HCT116 (cell line): ENCODE measurements around the gene MED23. TPM values are rescaled to one million over a fixed set of nuclear protein-coding genes. Genes with fewer than 3 reads are reported as not detected.

Experiments
- ATAC-seq: fragments of 200-7000 bp; cut with Tn5 transposase; 2 replicates; pipeline ENCODE4 v1.9.1; 2020; ENCODE audit warnings: mild to moderate bottlenecking, moderate library complexity
- BruUV-seq: library from RNA; stranded (reverse); fragments of 400-500 nt; replicated peaks from 2 replicates; lab custom pipeline; 2021; lab: Mats Ljungman, UMichigan
- CTCF ChIA-PET: fragments of 300-600 bp; sonication (Branson Sonifier 250); formaldehyde crosslinking; loops from one replicate; lab custom pipeline; 2021; ENCODE audit warnings: antibody characterized with exemption; lab: Charles Lee
- POLR2A ChIA-PET: fragments of 300-600, 350-600 bp; sonication (Branson Sonifier 250); formaldehyde crosslinking; loops from one replicate; lab custom pipeline; 2021; ENCODE audit warnings: antibody characterized with exemption; lab: Charles Lee
- RAD21 ChIA-PET, 2 experiments: fragments of 300-600 bp; sonication (Branson Sonifier 250); formaldehyde crosslinking; loops; one replicate each; lab custom pipeline; 2023; ENCODE audit warnings: low total read pairs in 2 of 2; ENCODE audit not compliant: uncharacterized antibody in 2 of 2, unreplicated experiment in 2 of 2, low non-redundant PET in 1 of 2; lab: Charles Lee
- DNase-seq: peaks from one replicate; pipeline ENCODE4 v3.0.0-alpha.2; 2010; ENCODE audit warnings: low read depth, low spot score
- H2AFZ ChIP-seq: fragments of 200-600 bp; shearing (Covaris generic), sonication (generic); 2 replicates; pipeline ENCODE4 v1.6.1; 2017; ENCODE audit warnings: low read depth, mixed run types, mixed read lengths, antibody characterized with exemption, low read length; ENCODE audit not compliant: poor library complexity, severe bottlenecking
- H3K27ac ChIP-seq: 2 replicates; pipeline ENCODE4 v1.5.1; 2012; ENCODE audit warnings: low read depth, low read length
- H3K27me3 ChIP-seq: fragments of 200-600 bp; sonication (generic); 2 replicates; pipeline ENCODE4 v1.6.1; 2016; ENCODE audit warnings: mixed run types, low read length, mixed read lengths; ENCODE audit not compliant: insufficient read depth
- H3K36me3 ChIP-seq, 2 experiments: fragments of 200-500 bp in 1 of 2; fragments of 200-600 bp in 1 of 2; sonication (Bioruptor generic) in 1 of 2; sonication (generic) in 1 of 2; 2 replicates each; pipeline versions ENCODE4 v1.5.1 to v1.6.1; 2014 to 2016; ENCODE audit warnings: low read length in 2 of 2, inconsistent platforms in 1 of 2, mixed read lengths in 1 of 2, mixed run types in 1 of 2; ENCODE audit not compliant: insufficient read depth in 2 of 2, control insufficient read depth in 1 of 2
- H3K4me1 ChIP-seq, 2 experiments: fragments of 200-600 bp in 1 of 2; sonication (generic) in 1 of 2; 2 replicates each; pipeline versions ENCODE4 v1.5.1 to v1.6.1; 2012 to 2017; ENCODE audit warnings: low read length in 2 of 2, inconsistent platforms in 1 of 2, mild to moderate bottlenecking in 1 of 2, mixed read lengths in 1 of 2, mixed run types in 1 of 2, moderate library complexity in 1 of 2; ENCODE audit not compliant: insufficient read depth in 2 of 2, control insufficient read depth in 1 of 2
- H3K4me2 ChIP-seq: fragments of 200-600 bp; sonication (generic); 2 replicates; pipeline ENCODE4 v1.6.1; 2017; ENCODE audit warnings: mixed run types, low read length, mixed read lengths
- H3K4me3 ChIP-seq, 2 experiments: fragments of 200-600 bp in 1 of 2; sonication (generic) in 1 of 2; replicated peaks in 1 of 2; 2 replicates each; pipeline ENCODE4 v1.5.1; 2011 to 2016; ENCODE audit warnings: low read length in 2 of 2, control low read depth in 1 of 2, low read depth in 1 of 2, mild to moderate bottlenecking in 1 of 2, mixed read lengths in 1 of 2, mixed run types in 1 of 2
- H3K79me2 ChIP-seq: fragments of 200-600 bp; sonication (generic); 2 replicates; pipeline ENCODE4 v1.6.1; 2017; ENCODE audit warnings: mild to moderate bottlenecking, mixed run types, low read length, moderate library complexity, mixed read lengths; ENCODE audit not compliant: insufficient read depth
- H3K9ac ChIP-seq: fragments of 200-600 bp; sonication (generic); 2 replicates; pipeline ENCODE4 v1.6.1; 2016; ENCODE audit warnings: low read length, mixed read lengths
- H3K9me2 ChIP-seq: fragments of 200-600 bp; sonication (generic), shearing (Covaris generic); 2 replicates; pipeline ENCODE4 v1.6.1; 2017; ENCODE audit warnings: mixed run types, mild to moderate bottlenecking, moderate library complexity; ENCODE audit not compliant: insufficient read depth
- H3K9me3 ChIP-seq, 2 experiments: fragments of 200-500 bp in 1 of 2; fragments of 200-600 bp in 1 of 2; sonication (Bioruptor generic) in 1 of 2; sonication (generic) in 1 of 2; 2 replicates each; pipeline ENCODE4 v1.6.1; 2014 to 2017; ENCODE audit warnings: low read length in 2 of 2, mixed read lengths in 2 of 2, inconsistent platforms in 1 of 2, low read depth in 1 of 2, mild to moderate bottlenecking in 1 of 2, mixed run types in 1 of 2, moderate library complexity in 1 of 2; ENCODE audit not compliant: control insufficient read depth in 1 of 2, insufficient read depth in 1 of 2
- H4K20me1 ChIP-seq: fragments of 200-600 bp; sonication (generic), shearing (Covaris generic); 2 replicates; pipeline ENCODE4 v1.6.1; 2017; ENCODE audit warnings: mixed run types, mild to moderate bottlenecking, moderate library complexity; ENCODE audit not compliant: insufficient read depth
- EGR1 ChIP-seq: IDR thresholded peaks from 2 replicates; pipeline ENCODE4 v1.6.1; 2012; ENCODE audit warnings: low read depth
- ELF1 ChIP-seq: IDR thresholded peaks from 2 replicates; pipeline ENCODE4 v1.6.1; 2012; ENCODE audit warnings: low read depth, borderline replicate concordance
- JUND ChIP-seq: IDR thresholded peaks from 2 replicates; pipeline ENCODE4 v1.6.1; 2012
- POLR2AphosphoS5 ChIP-seq: IDR thresholded peaks from 2 replicates; pipeline ENCODE4 v1.6.1; 2011; ENCODE audit warnings: mild to moderate bottlenecking, low read depth, low read length, moderate library complexity
- RAD21 ChIP-seq: IDR thresholded peaks from 2 replicates; pipeline ENCODE4 v1.6.1; 2012; ENCODE audit warnings: low read depth, mild to moderate bottlenecking
- SP1 ChIP-seq: IDR thresholded peaks from 2 replicates; pipeline ENCODE4 v1.6.1; 2012; ENCODE audit warnings: low read depth
- SRF ChIP-seq: IDR thresholded peaks from 2 replicates; pipeline ENCODE4 v1.6.1; 2012; ENCODE audit warnings: low read depth
- TCF7L2 ChIP-seq: IDR thresholded peaks from 2 replicates; pipeline ENCODE4 v1.7.0; 2011; ENCODE audit warnings: borderline replicate concordance, inconsistent platforms; ENCODE audit not compliant: insufficient read depth, insufficient read length; ENCODE audit errors: extremely low read depth
- YY1 ChIP-seq: IDR thresholded peaks from 2 replicates; pipeline ENCODE4 v1.6.1; 2011; ENCODE audit warnings: low read length, low read depth, moderate library complexity, mild to moderate bottlenecking; ENCODE audit not compliant: insufficient replicate concordance; ENCODE audit errors: extremely low read depth
- ZFX ChIP-seq: fragments of 450-650 bp; IDR thresholded peaks from 2 replicates; pipeline ENCODE4 v1.6.1; 2017
- intact Hi-C: fragments of 100-400 bp; cut with micrococcal nuclease; formaldehyde crosslinking; loops from 2 replicates; pipeline ENCODE4 v1.10.0; 2022
- total RNA-seq: library from RNA; stranded (reverse); gene quantifications from one replicate; pipeline ENCODE4 v1.2.1, GENCODE V29; 2021; ENCODE audit not compliant: unreplicated experiment
- TF ChIP-seq, protein P1 (sequence below): IDR thresholded peaks from 2 replicates; pipeline ENCODE4 v1.6.1; 2012; ENCODE audit warnings: low read depth
- TF ChIP-seq, protein P2 (sequence below): IDR thresholded peaks from 2 replicates; pipeline ENCODE4 v1.6.1; 2012
- TF ChIP-seq, protein P3 (sequence below): IDR thresholded peaks from 2 replicates; pipeline ENCODE4 v1.6.1; 2012

The MED23 gene
- total RNA-seq, 1 experiment from 2014 or later: 17.2 TPM

DNA sequence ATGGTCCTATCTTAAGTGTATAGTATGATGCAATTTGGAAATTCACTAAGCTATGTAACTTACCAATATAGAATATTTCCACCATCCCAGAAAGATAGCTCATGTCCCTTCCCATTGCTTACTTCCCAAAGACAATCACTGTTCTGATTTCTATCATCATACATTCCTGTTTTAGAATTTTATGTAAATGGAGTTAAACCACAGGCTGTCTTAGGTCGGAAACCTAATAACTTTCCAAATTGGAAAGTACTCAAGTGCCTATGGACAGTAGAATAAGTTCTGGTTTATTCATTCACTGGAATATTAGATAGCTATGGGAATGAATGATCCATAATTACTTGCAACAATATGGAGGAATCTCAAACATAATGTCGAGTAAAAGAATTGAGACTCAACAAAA lies 29.2 kb upstream of the MED23 start:
- Histone ChIP-seq H3K27ac (no peak overlapping the region), H3K79me2 (no peaks in the 10 kb centered on the region), H3K4me1 (peaks cover 0 to 16% of the 10 kb centered on the region in 2 experiments; a peak in 2 of 4 replicates), H3K9me2 (no peaks in the 10 kb centered on the region), H4K20me1 (no peaks in the 10 kb centered on the region)
- ChIA-PET CTCF (interaction anchor here (1.3 kb wide), 1 partner anchor 29 kb away, joined by 4 read pairs; the partner anchor contains the start of gene MED23), POLR2A (no interaction called here)
- no peak for DNase-seq
- TF ChIP-seq YY1 (no peak), ZFX (no peak), RAD21 (no peak), SP1 (no peak)
- TF ChIP-seq, protein P1, sequence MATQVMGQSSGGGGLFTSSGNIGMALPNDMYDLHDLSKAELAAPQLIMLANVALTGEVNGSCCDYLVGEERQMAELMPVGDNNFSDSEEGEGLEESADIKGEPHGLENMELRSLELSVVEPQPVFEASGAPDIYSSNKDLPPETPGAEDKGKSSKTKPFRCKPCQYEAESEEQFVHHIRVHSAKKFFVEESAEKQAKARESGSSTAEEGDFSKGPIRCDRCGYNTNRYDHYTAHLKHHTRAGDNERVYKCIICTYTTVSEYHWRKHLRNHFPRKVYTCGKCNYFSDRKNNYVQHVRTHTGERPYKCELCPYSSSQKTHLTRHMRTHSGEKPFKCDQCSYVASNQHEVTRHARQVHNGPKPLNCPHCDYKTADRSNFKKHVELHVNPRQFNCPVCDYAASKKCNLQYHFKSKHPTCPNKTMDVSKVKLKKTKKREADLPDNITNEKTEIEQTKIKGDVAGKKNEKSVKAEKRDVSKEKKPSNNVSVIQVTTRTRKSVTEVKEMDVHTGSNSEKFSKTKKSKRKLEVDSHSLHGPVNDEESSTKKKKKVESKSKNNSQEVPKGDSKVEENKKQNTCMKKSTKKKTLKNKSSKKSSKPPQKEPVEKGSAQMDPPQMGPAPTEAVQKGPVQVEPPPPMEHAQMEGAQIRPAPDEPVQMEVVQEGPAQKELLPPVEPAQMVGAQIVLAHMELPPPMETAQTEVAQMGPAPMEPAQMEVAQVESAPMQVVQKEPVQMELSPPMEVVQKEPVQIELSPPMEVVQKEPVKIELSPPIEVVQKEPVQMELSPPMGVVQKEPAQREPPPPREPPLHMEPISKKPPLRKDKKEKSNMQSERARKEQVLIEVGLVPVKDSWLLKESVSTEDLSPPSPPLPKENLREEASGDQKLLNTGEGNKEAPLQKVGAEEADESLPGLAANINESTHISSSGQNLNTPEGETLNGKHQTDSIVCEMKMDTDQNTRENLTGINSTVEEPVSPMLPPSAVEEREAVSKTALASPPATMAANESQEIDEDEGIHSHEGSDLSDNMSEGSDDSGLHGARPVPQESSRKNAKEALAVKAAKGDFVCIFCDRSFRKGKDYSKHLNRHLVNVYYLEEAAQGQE: no peak
- TF ChIP-seq, all 23 proteins: peak for 0
- no TSS peak for BruUV-seq
- intact Hi-C loops: no loop called here
- H3K36me3 ChIP-seq: no peaks in the 10 kb centered on the region
- no peak overlapping the region for H3K9ac ChIP-seq
- no peak overlapping the region for H2AFZ ChIP-seq
- no peak overlapping the region for H3K4me3 ChIP-seq
- H3K27me3 ChIP-seq: no peaks in the 10 kb centered on the region
- no peak overlapping the region for H3K4me2 ChIP-seq
- RAD21 ChIA-PET: no interaction called here
- no peaks in the 10 kb centered on the region for H3K9me3 ChIP-seq
- no peak for ATAC-seq

DNA sequence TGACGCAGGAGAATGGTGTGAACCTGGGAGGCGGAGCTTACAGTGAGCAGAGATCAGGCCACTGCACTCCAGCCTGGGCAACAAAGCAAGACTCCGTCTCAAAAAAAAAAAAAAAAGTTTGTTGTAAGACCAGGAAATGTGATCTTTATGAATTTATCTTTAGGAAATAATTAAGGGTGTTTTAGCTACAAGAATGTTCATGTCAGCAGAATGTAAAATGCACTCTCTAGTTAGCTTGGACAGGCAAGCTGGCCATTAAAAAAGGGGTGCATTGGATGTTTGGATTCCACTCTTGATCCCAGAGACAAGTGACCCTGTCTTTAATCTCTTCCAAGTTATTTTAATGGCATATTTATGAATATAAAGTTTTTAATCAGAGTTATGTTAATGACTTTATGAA lies 28.6 kb upstream of the MED23 start:
- Histone ChIP-seq H2AFZ (no peak overlapping the region), H3K4me3 (no peak overlapping the region), H4K20me1 (no peaks in the 10 kb centered on the region), H3K79me2 (no peaks in the 10 kb centered on the region), H3K9me3 (no peaks in the 10 kb centered on the region), H3K4me2 (no peak overlapping the region), H3K27me3 (no peaks in the 10 kb centered on the region), H3K36me3 (no peaks in the 10 kb centered on the region), H3K9ac (no peak overlapping the region), H3K27ac (no peak overlapping the region), H3K9me2 (no peaks in the 10 kb centered on the region), H3K4me1 (peaks cover 0 to 16% of the 10 kb centered on the region in 2 experiments; a peak in 2 of 4 replicates)
- ChIA-PET POLR2A (no interaction called here), RAD21 (no interaction called here), CTCF (no interaction called here)
- no TSS peak for BruUV-seq
- intact Hi-C loops: no loop called here
- ATAC-seq: no peak
- no peak for DNase-seq
- no peak for TF ChIP-seq JUND
- TF ChIP-seq ZFX: no peak
- no peak for TF ChIP-seq EGR1
- no peak for TF ChIP-seq POLR2AphosphoS5
- TF ChIP-seq, protein P2, sequence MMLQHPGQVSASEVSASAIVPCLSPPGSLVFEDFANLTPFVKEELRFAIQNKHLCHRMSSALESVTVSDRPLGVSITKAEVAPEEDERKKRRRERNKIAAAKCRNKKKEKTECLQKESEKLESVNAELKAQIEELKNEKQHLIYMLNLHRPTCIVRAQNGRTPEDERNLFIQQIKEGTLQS: no peak
- no peak for TF ChIP-seq ELF1
- no peak for TF ChIP-seq TCF7L2
- TF ChIP-seq, protein P3, sequence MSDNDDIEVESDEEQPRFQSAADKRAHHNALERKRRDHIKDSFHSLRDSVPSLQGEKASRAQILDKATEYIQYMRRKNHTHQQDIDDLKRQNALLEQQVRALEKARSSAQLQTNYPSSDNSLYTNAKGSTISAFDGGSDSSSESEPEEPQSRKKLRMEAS: no peak
- no peak for TF ChIP-seq RAD21
- TF ChIP-seq, protein P1: no peak
- no peak for TF ChIP-seq SRF
- no peak for TF ChIP-seq YY1
